GM18526 (cell line): ENCODE data around the gene EFNA2.
A peak's percentile ranks its signal among the peaks of the same experiment; 100 is the strongest.

Experiments used
- POLR2A ChIP-seq: IDR thresholded peaks from 3 replicates; pipeline ENCODE4 v1.6.1; 2011; ENCODE audit not compliant: insufficient read length; ENCODE audit errors: extremely low read depth

The EFNA2 gene

DNA sequence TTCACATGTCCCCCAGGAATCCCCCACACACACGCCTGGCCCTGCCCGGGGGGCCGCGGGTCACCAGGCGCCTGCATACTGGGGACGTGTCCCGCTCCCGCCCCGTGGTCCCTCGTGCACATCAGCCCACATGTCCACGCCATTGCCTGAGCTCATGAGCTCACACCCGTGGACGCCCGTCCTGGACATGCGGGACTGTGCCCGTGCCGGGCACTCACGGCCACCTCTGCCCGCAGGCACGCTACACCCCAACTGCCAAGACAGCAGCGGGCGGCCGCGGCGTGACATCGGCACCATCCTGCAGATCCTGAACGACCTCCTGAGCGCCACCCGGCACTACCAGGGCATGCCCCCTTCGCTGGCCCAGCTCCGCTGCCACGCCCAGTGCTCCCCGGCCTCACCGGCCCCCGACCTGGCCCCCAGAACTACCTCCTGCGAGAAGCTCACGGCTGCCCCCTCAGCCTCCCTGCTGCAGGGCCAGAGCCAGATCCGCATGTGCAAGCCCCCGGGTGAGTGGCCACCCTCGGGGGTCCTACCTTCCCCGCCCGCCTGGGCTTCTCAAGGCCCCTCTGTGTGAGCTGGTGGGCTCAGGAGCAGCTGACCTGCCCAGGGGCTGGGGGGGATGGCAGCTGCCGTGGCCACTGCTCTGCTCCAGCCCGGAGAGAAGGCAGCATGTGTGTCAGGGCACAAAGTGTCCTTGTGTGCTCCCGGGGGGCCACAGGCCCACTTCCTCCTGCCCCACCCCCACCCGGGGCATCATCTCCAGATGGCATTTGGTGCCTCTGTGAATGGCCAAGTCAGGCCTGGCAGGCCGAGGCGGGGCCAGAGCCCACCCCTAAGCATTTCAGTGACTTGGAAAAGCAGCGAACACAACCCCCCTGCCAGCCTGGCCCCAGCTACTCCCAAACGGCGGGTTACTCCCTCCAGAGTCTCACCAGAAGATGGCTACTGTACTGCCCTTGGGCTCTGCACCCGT lies 30.2 kb upstream of the EFNA2 start:
- peak; percentile 11 for TF ChIP-seq POLR2A

DNA sequence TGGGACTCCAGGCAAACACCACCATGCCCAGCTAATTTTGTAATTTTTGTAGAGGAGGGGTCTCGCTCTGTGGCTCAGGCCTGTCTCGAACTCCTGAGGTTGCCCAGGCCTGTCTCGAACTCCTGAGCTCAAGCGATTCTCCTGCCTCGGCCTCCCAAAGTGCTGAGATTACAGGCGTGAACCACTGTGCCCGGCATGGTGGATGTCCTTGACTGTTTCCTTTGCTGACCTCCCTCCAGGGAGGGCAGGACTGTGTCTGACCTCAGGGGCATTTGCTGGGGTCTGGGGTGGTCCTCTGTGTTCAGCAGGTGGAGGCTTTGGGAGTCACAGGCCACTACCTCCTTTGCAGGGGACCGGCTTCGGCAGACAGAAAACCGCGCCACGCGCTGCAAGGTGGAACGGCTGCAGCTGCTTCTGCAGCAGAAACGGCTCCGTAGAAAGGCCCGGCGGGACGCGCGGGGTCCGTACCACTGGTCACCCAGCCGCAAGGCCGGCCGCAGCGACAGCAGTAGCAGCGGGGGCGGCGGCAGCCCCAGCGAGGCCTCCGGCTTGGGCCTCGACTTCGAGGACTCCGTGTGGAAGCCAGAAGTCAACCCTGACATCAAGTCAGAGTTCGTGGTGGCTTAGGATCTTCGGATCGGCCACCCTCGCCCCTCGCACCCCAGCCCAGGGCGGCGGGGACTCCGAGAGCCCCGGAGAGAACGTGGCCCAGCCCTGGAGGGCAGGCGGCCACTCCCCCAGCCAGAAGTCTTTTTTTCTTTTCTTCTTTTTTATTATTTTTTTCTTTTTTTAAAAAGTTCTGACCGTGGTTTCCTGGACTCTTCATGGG lies 28.8 kb upstream of the EFNA2 start:
- TF ChIP-seq POLR2A = no peak

GRCh38 chr19:1257475-1258162 lies 28.1 kb upstream of the EFNA2 start:
- no peak for TF ChIP-seq POLR2A

- no peak for TF ChIP-seq POLR2A
These were observed 27.5 kb upstream of the EFNA2 start for GRCh38 chr19:1258163-1258492.

DNA sequence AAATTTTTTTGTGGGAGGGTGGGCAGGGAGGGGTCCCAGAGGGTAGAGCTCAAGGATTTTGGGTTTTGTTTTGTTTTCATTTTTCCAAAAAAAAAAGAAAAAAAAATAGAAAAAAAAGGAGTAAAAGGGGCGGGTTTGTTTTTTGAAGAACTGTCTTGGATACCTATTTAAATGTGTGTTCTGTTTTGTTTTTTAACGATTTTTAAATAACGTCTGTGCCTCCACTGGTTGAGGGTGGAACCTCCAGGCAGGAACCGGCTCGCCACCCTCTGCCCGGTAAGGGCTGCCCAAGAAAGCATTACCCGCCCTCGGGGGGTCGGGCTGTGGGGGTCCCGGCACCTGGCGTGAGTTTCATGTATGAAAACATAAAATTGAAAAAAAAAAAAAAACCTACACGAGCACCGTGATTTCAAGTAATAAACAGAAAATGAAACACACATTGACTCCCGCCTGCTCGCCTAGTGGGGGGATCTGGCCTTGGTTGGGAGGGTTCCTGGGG lies 26.9 kb upstream of the EFNA2 start:
- TF ChIP-seq POLR2A = no peak

DNA sequence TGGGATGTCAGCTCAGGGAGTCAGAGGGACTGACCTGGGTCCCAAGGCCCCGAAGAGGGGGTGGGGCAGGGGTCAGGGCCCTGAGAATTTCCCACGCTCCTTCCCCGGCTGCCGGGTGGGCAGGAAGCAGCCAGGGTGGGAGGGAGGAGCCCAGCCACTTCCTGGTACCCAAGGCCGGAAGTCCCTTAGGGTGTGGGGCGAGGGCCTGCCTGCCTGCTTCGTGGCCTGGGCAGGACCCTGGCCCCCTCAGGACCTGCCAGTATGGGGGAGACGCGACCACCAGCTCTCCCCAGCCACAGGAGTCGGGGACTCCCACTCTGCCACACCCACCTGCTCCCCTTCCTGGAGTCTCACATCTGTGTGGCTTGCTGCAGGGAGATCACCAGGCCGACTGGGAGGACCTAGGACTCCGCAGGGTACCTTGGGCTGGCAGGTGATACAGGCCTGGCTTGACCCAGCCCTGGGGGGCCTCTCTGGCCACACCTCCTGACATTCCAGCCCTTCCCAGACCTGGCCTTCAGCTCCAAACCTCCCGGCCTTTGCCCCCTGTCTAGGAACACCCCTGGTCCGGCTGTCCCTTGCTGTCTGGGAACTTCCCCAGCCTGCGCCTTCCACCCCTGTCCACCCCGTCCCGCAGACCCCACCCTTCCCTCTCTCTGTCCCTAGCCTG lies 26.3 kb upstream of the EFNA2 start:
- TF ChIP-seq POLR2A = peak; percentile 87

GRCh38 chr19:1259876-1260748 lies 25.6 kb upstream of the EFNA2 start:
- TF ChIP-seq POLR2A = peak; percentile 18

- TF ChIP-seq POLR2A = peak; percentile 43
These were observed 24.7 kb upstream of the EFNA2 start for GRCh38 chr19:1260749-1261537.

- TF ChIP-seq POLR2A = no peak
These were observed 24.2 kb upstream of the EFNA2 start for GRCh38 chr19:1261538-1261797.

GRCh38 chr19:1261798-1262622 lies 23.7 kb upstream of the EFNA2 start:
- peak; percentile 15 for TF ChIP-seq POLR2A

DNA sequence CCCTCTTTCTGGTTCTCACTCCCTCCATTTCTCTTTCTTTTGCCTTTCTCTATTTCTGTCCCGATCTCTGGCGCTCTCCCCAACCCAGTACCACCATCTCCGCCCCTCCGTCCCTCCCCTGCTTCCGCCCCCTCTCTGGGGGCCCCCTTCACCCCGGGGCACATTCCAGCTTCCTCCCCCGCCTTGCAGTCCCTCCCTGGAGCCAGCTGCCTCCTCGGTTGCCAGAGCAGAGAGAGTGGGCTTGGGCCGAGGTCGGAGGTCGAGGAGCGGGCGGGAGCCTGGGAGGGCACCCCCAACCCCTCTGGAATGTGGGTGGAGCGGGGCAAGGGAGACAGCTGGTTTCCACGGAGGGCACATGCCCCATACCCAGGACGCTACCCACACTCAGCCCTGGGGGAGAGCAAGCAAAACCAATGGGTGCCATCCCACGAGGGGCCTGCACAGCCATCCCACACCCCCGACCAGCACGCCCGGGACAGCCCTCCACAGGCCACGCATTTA lies 23.0 kb upstream of the EFNA2 start:
- no peak for TF ChIP-seq POLR2A

DNA sequence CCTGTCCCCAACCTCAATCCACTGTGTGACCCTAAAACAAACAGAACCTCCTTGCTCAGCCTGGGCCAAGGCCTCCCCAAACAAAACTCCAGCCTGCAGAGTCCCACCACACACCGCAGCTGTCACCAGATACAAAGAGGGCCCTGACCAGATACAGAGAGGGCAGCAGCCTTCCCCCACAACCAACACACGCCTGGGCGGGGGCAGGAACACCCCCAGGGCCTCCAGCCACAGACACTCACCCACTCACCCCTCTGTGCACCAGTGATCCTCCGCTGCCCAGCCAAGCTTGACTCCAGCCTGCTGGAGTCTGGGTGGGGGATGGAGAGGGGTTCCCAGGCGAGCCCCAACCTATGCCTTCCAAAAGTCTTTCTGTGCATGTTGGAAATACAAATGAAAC lies 22.5 kb upstream of the EFNA2 start:
- TF ChIP-seq POLR2A = no peak

DNA sequence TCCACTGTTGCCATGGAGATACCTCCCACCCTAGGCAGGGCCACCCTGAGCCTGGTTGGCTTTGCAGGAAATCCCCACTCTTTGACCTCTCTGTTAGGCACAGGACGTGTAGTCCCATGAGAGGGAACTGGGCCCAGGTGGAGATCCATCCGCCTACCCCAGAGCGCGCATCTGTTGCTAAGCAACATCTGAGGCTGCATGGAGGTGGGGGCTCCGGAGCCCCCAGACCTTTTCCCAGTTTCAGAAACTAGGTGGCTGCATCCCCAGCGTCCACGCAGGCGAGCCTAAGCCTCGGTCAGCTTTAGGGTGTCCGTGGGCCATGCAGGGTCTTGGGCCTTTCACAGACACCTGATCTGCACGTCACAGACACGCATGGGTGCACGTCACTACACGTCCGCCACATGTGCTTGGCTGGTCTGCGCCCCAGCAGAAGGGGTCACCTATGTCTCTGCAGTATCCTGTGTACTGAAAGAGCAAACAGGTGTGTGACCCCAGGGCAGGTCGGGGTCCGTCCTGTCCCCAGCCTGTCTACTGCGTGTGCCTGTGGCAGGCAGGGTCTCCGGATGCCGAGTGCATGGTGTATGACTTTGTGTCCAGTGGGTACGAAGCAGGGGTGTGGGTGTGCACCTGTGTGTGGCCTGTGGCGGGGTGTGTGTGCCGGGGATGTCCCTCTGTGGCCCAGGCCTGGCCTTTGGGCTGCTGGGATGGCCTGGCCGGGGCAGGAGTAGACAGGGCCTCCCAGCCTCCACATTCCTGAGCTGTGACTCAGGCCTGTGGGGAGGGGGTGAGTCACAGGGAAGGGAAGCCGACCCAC lies 20.7 kb upstream of the EFNA2 start:
- no peak for TF ChIP-seq POLR2A
